ENCODE data around the gene TMEM259. TPM values are rescaled to one million over a fixed set of nuclear protein-coding genes. Genes with fewer than 3 reads are reported as not detected.

Gene TMEM259
- total and polyA plus RNA-seq, 2 donors (not counting 3 experiments of a cell fraction or from before 2014, with no cell fraction given) = 142 to 297 TPM

DNA sequence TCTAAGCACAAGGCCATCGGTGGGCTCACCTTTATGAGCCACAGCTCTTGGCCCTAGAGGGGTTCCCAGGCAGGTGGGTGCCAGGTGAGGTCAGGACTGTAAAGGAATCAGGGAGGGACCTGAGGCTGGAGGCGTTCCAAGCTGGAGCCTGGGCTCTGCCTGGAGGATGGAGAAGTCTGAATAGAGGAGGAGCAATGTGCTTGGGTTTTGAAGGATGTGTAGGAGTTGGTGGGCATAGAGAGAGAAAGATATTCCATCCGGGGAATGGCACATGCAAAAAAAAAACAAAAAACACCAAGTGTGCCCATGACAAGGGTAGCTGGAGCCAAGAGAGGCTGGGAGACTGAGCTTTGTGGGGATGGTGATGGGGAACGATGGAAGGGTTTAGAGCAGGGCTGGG, 18.3 kb downstream of the TMEM259 start:
- peaks cover 12 to 14% of the 10 kb centered on the region in 2 experiments for H3K27me3 ChIP-seq (ENCODE audit: control insufficient read depth in 2 of 2, insufficient read depth in 2 of 2, low read length in 2 of 2)
- ChIA-PET CTCF (no interaction called here), POLR2A (no interaction called here)
- H4K20me1 ChIP-seq (replicated peaks; ENCODE audit: control insufficient read depth, extremely low read depth, insufficient read depth, low read length) = no peaks in the 10 kb centered on the region
- H3K9me3 ChIP-seq (replicated peaks; ENCODE audit: control insufficient read depth, insufficient read depth, low read length) = no peaks in the 10 kb centered on the region
- H3K9me1 ChIP-seq (replicated peaks; ENCODE audit: control insufficient read depth, extremely low read depth, insufficient read depth, low read length) = no peaks in the 10 kb centered on the region
- no peak for TF ChIP-seq POLR2AphosphoS5 (IDR thresholded peaks at IDR 0.05; ENCODE audit: insufficient read depth, low read depth, low read length)
- no peak for TF ChIP-seq JUN (IDR thresholded peaks at IDR 0.05; ENCODE audit: borderline replicate concordance, insufficient read depth, insufficient read length, low read depth)
- no peak for TF ChIP-seq MYC (IDR thresholded peaks at IDR 0.05; ENCODE audit: low read depth, low read length)
- FAIRE-seq = no peak
- no peaks in the 10 kb centered on the region for H3K79me2 ChIP-seq (ENCODE audit: control insufficient read depth, insufficient read depth, low read length)
- BruUV-seq (replicated peaks) = no TSS peak
- no peaks in the 10 kb centered on the region for H3K4me1 ChIP-seq (ENCODE audit: control insufficient read depth, extremely low read depth, insufficient read depth, low read length)
- no peak overlapping the region for H3K9ac ChIP-seq (replicated peaks; ENCODE audit: extremely low read depth, insufficient read depth, low read length)
- intact Hi-C loops (cut with micrococcal nuclease) (no loop called here), dilution Hi-C loops (cut with MboI; ENCODE audit: extremely low pct_ligation_motif_present, low sequenced_read_pairs) (no loop called here)
- no peaks in the 10 kb centered on the region for H3K36me3 ChIP-seq (ENCODE audit: control insufficient read depth in 2 of 2, extremely low read depth in 1 of 2, insufficient read depth in 2 of 2, low read length in 2 of 2)
- H3K27ac ChIP-seq (ENCODE audit: insufficient read depth, low read depth, low read length) = no peak overlapping the region
- H3K4me3 ChIP-seq (replicated peaks in 1 of 3; ENCODE audit: insufficient read depth in 1 of 3, low read depth in 1 of 3, low read length in 3 of 3) = no peak overlapping the region
- H3K4me2 ChIP-seq (ENCODE audit: insufficient read depth, low read length) = no peak overlapping the region
- no peak overlapping the region for H2AFZ ChIP-seq (ENCODE audit: low read depth, low read length)
- no peak for DNase-seq (ENCODE audit: low read depth, low spot score)

DNA sequence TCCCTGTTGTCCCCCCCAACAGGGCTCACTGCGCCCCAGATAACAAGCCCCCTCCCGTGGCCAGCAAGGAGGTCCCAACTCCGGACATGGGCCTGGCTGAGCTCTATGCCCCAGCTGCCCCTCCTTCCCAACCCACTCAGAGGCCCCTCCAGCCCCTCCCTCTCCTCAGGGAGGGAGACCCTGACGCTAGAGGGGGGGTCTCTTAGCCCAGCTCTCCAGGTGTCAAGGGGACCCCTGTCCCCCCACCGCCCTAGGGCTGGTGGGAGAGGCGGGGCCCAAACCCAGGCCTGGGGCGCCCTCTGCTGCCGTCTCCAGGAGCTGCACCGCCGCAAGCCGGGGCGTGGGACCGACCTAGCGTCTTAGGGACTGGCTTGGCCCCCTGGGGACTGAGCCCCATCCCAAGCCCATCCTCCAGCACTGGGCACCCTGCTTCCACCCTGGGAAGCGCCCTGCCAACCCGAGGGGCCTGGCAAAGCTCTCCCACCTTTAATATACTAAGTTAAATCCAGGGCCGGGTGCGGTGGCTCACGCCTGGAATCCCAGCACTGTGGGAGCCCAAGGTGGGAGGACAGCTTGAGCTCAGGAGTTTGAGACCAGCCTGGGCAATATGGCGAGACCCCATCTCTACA, 19.3 kb downstream of the TMEM259 start:
- no TSS peak for BruUV-seq (replicated peaks)
- DNase-seq (ENCODE audit: low read depth, low spot score) = peak; percentile 37
- intact Hi-C loops (cut with micrococcal nuclease) = loop anchor here (1.0 to 2.0 kb wide), 2 partner anchors 19 to 80 kb away; partner anchors contain the start of genes RNU6-2 and TMEM259

More for the DNA sequence above, 19.3 kb downstream of the TMEM259 start:
- Histone ChIP-seq H3K9ac (replicated peaks; ENCODE audit: extremely low read depth, insufficient read depth, low read length) (no peak overlapping the region), H3K9me3 (replicated peaks; ENCODE audit: control insufficient read depth, insufficient read depth, low read length) (no peaks in the 10 kb centered on the region), H3K27ac (ENCODE audit: insufficient read depth, low read depth, low read length) (no peak overlapping the region), H3K27me3 (ENCODE audit: control insufficient read depth in 2 of 2, insufficient read depth in 2 of 2, low read length in 2 of 2) (peaks cover 17 to 19% of the 10 kb centered on the region in 2 experiments), H4K20me1 (replicated peaks; ENCODE audit: control insufficient read depth, extremely low read depth, insufficient read depth, low read length) (no peaks in the 10 kb centered on the region), H3K36me3 (ENCODE audit: control insufficient read depth in 2 of 2, extremely low read depth in 1 of 2, insufficient read depth in 2 of 2, low read length in 2 of 2) (no peaks in the 10 kb centered on the region), H3K79me2 (ENCODE audit: control insufficient read depth, insufficient read depth, low read length) (no peaks in the 10 kb centered on the region), H3K9me1 (replicated peaks; ENCODE audit: control insufficient read depth, extremely low read depth, insufficient read depth, low read length) (no peaks in the 10 kb centered on the region), H3K4me1 (ENCODE audit: control insufficient read depth, extremely low read depth, insufficient read depth, low read length) (no peaks in the 10 kb centered on the region), H3K4me3 (replicated peaks in 1 of 3; ENCODE audit: insufficient read depth in 1 of 3, low read depth in 1 of 3, low read length in 3 of 3) (no peak overlapping the region), H3K4me2 (ENCODE audit: insufficient read depth, low read length) (no peak overlapping the region), H2AFZ (ENCODE audit: low read depth, low read length) (no peak overlapping the region)
- FAIRE-seq = peak; percentile 86
- dilution Hi-C loops (cut with MboI; ENCODE audit: extremely low pct_ligation_motif_present, low sequenced_read_pairs) = no loop called here
- no peak for TF ChIP-seq FOS (IDR thresholded peaks at IDR 0.05; ENCODE audit: borderline replicate concordance, insufficient read depth, low read length)
- TF ChIP-seq, protein P1, sequence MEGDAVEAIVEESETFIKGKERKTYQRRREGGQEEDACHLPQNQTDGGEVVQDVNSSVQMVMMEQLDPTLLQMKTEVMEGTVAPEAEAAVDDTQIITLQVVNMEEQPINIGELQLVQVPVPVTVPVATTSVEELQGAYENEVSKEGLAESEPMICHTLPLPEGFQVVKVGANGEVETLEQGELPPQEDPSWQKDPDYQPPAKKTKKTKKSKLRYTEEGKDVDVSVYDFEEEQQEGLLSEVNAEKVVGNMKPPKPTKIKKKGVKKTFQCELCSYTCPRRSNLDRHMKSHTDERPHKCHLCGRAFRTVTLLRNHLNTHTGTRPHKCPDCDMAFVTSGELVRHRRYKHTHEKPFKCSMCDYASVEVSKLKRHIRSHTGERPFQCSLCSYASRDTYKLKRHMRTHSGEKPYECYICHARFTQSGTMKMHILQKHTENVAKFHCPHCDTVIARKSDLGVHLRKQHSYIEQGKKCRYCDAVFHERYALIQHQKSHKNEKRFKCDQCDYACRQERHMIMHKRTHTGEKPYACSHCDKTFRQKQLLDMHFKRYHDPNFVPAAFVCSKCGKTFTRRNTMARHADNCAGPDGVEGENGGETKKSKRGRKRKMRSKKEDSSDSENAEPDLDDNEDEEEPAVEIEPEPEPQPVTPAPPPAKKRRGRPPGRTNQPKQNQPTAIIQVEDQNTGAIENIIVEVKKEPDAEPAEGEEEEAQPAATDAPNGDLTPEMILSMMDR (IDR thresholded peaks at IDR 0.05; ENCODE audit: extremely low read depth in 1 of 2, insufficient read depth in 1 of 2, low read depth in 1 of 2, low read length in 2 of 2) = peak; percentile 84 to 89
- ChIA-PET POLR2A (no interaction called here), CTCF (interaction anchor here (0.6 to 1.4 kb wide), 6 partner anchors 20 to 191 kb away, joined by 3 to 5 read pairs (median 4); partner anchors contain the start of gene RNU6-2)
